ENCODE results near the gene EEF1AKMT2. TPM values are rescaled to one million over a fixed set of nuclear protein-coding genes. Genes with fewer than 3 reads are reported as not detected.

Gene EEF1AKMT2
- polyA plus RNA-seq, 1 donor = 21.1 TPM

DNA sequence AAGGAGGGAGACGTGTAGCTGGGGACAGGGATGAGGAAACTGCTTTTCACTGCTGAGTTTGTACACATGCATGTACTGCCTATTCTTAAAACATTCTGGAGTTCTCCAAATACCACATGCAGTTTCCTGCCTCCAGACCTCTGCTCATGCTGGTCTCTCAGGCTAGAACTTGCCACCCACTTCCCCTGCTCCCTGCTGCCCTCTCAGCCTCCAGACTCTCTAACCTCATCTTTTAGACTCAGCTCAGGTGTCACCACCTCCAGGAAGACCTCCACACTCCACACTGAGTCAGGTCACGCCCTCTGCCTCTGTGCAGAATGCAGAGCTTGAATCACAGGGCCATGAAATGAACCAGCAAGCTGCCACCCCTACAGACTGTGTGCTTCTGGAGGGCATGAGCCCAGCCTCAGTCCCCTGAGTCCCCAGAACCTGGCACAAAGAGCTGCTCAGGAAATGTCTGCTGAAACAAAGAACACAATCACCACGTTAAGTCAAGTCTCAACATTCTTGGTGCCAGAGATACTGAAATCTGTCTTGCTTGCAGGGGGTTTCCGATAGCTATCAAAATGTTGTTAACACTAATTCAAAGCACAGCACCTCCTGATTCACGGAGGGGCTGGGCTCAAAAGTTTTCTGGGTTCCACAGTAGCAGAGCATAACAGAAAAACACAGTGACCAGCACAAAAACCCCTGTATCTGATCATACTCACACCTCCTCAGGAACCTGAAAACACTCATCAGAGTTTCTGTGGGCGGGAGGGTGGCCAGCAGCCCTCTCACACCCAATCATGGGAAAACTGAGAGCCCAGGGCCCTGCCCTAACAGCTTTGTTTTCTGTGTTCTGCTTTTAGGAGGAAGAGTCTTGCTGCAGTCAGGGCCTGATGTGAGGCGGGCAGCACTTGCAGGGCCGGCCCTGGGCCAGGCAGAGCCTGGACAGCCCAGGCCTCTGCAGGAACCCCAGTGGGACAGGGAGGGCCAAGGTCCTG is 68.6 kb downstream of the EEF1AKMT2 start:
- no CpG with 5 or more reads among the region's 8 CpGs for WGBS (ENCODE audit: insufficient coverage, low lambda C conversion rate)
- peaks cover 19% of the 10 kb centered on the region for H3K36me3 ChIP-seq (ENCODE audit: control insufficient read depth, insufficient read depth, low read length)
- no peak overlapping the region for H3K4me3 ChIP-seq (ENCODE audit: low read length)
- H3K9me3 ChIP-seq (ENCODE audit: control insufficient read depth, low read depth, low read length) = no peaks in the 10 kb centered on the region
- H3K27ac ChIP-seq (ENCODE audit: low read length) = peak overlapping the region; percentile 96
- DNase-seq = no peak
- peaks cover 80% of the 10 kb centered on the region for H3K4me1 ChIP-seq (ENCODE audit: control insufficient read depth, insufficient read depth, low read length)
- H3K27me3 ChIP-seq (ENCODE audit: control insufficient read depth, insufficient read depth, low read length) = no peaks in the 10 kb centered on the region

DNA sequence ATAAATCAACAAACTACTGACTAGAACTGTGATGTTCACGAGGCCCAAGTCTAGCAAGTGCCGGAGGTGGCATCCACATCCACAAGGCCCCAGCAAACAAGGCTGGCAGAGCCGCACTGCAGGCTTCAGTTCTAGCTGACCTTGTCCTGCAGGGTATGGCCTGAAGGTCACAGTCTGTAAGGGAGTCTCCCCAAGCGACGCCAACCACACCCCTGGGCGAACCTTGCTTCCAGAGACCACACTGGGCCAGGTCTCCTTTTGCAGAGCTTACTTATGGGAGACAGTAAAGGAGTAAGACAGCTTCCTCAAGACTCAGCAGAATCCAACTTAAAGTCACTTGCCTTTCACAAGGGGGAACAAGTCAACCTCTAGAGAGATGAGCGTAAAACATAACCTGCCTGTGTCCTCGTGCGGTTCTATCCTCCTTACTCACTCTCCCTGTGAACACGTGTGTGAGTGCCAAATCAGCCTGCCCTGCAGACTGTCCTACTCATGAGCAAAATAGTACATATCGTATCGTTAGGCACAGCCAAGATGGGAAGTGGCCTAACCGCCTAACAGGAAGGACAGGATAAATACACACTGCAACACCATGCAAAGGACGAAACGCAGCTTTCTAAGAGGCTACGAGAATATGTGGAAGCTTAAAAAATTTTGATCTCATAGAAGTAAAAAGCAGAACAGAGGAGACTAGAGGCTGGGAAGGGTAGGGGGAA is 70.2 kb downstream of the EEF1AKMT2 start:
- WGBS (ENCODE audit: insufficient coverage, low lambda C conversion rate) = 88% methylated on average over 2 of the region's 16 CpGs
- DNase-seq = no peak
- H3K9me3 ChIP-seq (ENCODE audit: control insufficient read depth, low read depth, low read length) = no peaks in the 10 kb centered on the region
- H3K27ac ChIP-seq (ENCODE audit: low read length) = peak overlapping the region; percentile 96
- H3K4me3 ChIP-seq (ENCODE audit: low read length) = no peak overlapping the region
- peaks cover 17% of the 10 kb centered on the region for H3K36me3 ChIP-seq (ENCODE audit: control insufficient read depth, insufficient read depth, low read length)
- H3K27me3 ChIP-seq (ENCODE audit: control insufficient read depth, insufficient read depth, low read length) = no peaks in the 10 kb centered on the region
- peaks cover 77% of the 10 kb centered on the region for H3K4me1 ChIP-seq (ENCODE audit: control insufficient read depth, insufficient read depth, low read length)

DNA sequence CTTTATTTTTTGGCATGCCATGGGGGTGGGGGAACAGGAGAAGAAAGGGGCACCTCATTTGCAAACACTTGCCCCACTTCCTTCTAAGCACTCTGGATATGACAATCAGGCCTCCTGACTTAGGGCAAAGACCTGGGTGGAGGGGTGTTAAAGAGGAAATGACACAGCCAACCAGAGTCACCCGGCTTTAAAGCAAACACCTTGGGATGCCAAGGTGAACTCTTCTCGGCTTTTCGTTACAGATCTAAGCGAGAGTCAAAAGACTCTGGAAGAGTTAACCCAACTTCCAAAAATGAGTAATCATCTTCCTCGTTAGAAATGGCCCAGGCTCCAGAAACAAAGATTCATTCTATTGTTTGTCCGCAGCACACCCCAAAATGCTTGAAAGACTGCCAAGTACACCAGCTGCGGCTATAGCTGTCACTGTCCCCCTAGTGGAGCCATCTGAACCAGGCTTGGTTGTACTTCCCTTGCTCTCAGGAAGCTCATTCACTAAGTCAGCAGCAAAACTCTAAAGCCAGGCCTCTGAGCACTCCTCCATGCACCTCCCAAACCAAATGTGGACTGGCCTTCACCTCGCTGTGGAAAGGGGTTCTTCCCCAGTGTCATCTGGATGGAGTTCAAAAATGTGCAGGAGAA is 72.4 kb downstream of the EEF1AKMT2 start:
- no peaks in the 10 kb centered on the region for H3K27me3 ChIP-seq (ENCODE audit: control insufficient read depth, insufficient read depth, low read length)
- H3K27ac ChIP-seq (ENCODE audit: low read length) = peak overlapping the region; percentile 57
- no CpG with 5 or more reads among the region's 8 CpGs for WGBS (ENCODE audit: insufficient coverage, low lambda C conversion rate)
- H3K4me3 ChIP-seq (ENCODE audit: low read length) = no peak overlapping the region
- H3K4me1 ChIP-seq (ENCODE audit: control insufficient read depth, insufficient read depth, low read length) = peaks cover 67% of the 10 kb centered on the region
- H3K9me3 ChIP-seq (ENCODE audit: control insufficient read depth, low read depth, low read length) = no peaks in the 10 kb centered on the region
- peaks cover 5% of the 10 kb centered on the region for H3K36me3 ChIP-seq (ENCODE audit: control insufficient read depth, insufficient read depth, low read length)
- peak in 1 of 2 donors; percentile 71 for DNase-seq

DNA sequence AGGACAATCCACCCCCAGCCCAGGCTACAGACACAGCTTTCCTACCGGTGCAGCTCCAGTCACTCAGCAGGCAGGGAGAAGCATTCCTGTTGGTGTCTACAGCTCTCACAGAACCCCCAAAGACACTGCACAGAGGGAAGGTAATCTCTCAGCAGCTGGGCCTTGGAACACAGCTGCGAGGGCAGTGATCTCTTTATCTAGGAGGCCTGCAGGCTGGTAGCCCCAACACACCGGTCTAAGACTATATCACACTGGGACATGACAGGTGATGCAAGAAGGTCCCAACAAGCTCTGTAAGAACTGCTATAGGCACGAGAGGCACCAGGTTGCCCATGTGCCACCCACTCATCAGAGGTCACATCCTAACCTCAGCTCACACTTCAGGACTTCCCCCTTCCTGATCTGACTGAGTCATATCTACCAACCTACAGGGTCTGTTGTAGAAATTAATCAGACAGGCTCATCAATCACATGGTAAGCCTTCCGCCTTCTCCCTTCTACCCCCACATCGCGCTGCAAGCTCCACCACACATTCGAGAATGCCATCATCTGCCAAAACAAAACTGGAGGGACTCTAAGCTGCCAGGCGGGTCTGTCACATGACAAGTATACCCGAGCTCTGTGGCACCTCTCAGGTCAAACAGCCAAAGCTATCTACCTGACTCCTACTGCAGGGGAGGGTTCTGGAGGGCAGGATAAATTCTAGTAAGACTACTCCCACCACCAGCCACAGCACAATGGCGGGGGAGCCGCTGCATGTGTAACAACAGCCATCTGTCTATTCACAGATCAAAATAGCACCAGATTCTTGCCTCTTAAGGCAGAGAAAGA is 73.6 kb downstream of the EEF1AKMT2 start:
- Histone ChIP-seq H3K27me3 (ENCODE audit: control insufficient read depth, insufficient read depth, low read length) (no peaks in the 10 kb centered on the region), H3K4me3 (ENCODE audit: low read length) (no peak overlapping the region), H3K9me3 (ENCODE audit: control insufficient read depth, low read depth, low read length) (no peaks in the 10 kb centered on the region), H3K27ac (ENCODE audit: low read length) (peak overlapping the region; percentile 54), H3K36me3 (ENCODE audit: control insufficient read depth, insufficient read depth, low read length) (peaks cover 7% of the 10 kb centered on the region), H3K4me1 (ENCODE audit: control insufficient read depth, insufficient read depth, low read length) (peaks cover 63% of the 10 kb centered on the region)
- DNase-seq = peak in 1 of 2 donors; percentile 47
- no CpG with 5 or more reads among the region's 12 CpGs for WGBS (ENCODE audit: insufficient coverage, low lambda C conversion rate)

DNA sequence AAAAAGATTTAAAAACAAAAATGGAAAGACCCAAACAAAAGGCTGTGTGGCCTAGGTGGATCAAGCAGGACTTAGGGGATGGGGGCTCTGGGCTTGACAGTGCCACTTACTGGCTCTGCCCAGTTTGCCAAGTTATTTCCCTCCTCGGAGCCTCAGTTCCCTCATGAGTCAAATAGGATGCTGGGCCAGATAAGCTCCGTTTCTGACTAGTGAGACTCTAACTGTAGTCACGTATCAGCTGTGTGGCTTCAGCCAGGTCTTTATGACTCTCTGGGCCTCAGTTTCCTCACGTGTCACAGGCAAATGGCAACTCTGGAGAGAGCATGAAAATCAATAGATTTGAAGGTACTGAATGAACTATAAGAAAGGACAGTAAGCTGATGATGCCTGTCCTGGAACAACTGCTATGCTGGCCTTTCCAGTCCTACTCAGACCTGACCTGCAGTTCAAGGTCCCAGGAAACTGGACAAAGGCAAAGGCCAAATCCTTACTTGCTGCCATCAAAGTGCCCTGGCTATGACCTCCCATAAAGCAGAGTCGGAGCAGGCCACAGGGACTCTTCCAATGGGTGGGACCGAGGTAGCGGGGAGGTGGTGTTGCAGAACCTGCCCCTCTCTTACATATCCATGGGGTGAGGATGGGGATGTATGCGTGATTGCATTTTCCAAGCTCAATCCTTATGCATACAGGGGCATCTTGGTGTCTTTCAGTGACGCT is 74.5 kb downstream of the EEF1AKMT2 start:
- no peak for DNase-seq
- Histone ChIP-seq H3K9me3 (ENCODE audit: control insufficient read depth, low read depth, low read length) (no peaks in the 10 kb centered on the region), H3K27me3 (ENCODE audit: control insufficient read depth, insufficient read depth, low read length) (no peaks in the 10 kb centered on the region), H3K27ac (ENCODE audit: low read length) (no peak overlapping the region), H3K4me1 (ENCODE audit: control insufficient read depth, insufficient read depth, low read length) (peaks cover 61% of the 10 kb centered on the region), H3K4me3 (ENCODE audit: low read length) (no peak overlapping the region), H3K36me3 (ENCODE audit: control insufficient read depth, insufficient read depth, low read length) (peaks cover 6% of the 10 kb centered on the region)
- no CpG with 5 or more reads among the region's 9 CpGs for WGBS (ENCODE audit: insufficient coverage, low lambda C conversion rate)

DNA sequence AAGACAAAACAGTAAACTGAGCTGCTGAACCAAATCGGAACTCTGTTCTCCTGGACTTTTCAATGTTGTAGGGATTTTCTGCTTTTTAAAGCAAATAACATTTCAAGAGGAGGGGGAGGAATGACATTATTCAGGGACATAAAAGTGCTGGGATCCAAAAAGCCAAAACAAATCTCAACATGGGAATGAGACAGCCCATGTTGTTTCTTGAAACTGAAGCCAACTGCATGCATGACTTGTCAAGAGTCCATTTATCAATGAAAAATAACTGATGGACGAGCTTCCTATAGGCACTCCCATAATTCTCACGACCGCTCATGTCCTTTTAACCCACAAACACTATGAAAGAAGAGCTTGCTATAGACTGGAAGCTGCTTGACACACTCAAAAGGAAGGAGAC is 75.3 kb downstream of the EEF1AKMT2 start:
- DNase-seq = no peak
- no peaks in the 10 kb centered on the region for H3K9me3 ChIP-seq (ENCODE audit: control insufficient read depth, low read depth, low read length)
- no peak overlapping the region for H3K27ac ChIP-seq (ENCODE audit: low read length)
- peaks cover 58% of the 10 kb centered on the region for H3K4me1 ChIP-seq (ENCODE audit: control insufficient read depth, insufficient read depth, low read length)
- no peak overlapping the region for H3K4me3 ChIP-seq (ENCODE audit: low read length)
- 83% methylated on average over 1 of the region's 4 CpGs for WGBS (ENCODE audit: insufficient coverage, low lambda C conversion rate)
- H3K27me3 ChIP-seq (ENCODE audit: control insufficient read depth, insufficient read depth, low read length) = no peaks in the 10 kb centered on the region
- H3K36me3 ChIP-seq (ENCODE audit: control insufficient read depth, insufficient read depth, low read length) = peaks cover 6% of the 10 kb centered on the region

DNA sequence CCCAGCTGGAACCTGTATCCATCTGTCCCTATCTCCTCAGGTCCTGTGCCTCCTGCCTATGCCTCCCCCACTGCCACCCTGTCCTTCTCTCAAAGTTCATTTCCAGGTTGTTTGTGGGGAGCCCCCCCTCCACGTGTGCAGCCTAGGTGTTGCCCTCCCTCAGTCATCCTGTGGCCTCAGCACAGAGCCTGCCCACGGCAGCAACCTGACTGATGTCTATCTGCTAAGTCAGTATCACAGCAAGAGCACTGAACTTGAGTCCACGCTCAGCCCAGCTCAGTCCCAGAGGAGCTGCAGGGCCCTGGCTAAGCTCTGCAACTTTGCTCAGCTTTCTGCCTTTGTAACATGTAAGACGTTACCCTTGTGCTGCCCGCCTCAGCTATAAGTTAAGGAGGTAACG is 76.2 kb downstream of the EEF1AKMT2 start:
- DNase-seq = peak in 1 of 2 donors; percentile 52
- no CpG with 5 or more reads among the region's 6 CpGs for WGBS (ENCODE audit: insufficient coverage, low lambda C conversion rate)
- Histone ChIP-seq H3K36me3 (ENCODE audit: control insufficient read depth, insufficient read depth, low read length) (peaks cover 6% of the 10 kb centered on the region), H3K27ac (ENCODE audit: low read length) (no peak overlapping the region), H3K4me1 (ENCODE audit: control insufficient read depth, insufficient read depth, low read length) (peaks cover 52% of the 10 kb centered on the region), H3K9me3 (ENCODE audit: control insufficient read depth, low read depth, low read length) (no peaks in the 10 kb centered on the region), H3K27me3 (ENCODE audit: control insufficient read depth, insufficient read depth, low read length) (no peaks in the 10 kb centered on the region), H3K4me3 (ENCODE audit: low read length) (no peak overlapping the region)

DNA sequence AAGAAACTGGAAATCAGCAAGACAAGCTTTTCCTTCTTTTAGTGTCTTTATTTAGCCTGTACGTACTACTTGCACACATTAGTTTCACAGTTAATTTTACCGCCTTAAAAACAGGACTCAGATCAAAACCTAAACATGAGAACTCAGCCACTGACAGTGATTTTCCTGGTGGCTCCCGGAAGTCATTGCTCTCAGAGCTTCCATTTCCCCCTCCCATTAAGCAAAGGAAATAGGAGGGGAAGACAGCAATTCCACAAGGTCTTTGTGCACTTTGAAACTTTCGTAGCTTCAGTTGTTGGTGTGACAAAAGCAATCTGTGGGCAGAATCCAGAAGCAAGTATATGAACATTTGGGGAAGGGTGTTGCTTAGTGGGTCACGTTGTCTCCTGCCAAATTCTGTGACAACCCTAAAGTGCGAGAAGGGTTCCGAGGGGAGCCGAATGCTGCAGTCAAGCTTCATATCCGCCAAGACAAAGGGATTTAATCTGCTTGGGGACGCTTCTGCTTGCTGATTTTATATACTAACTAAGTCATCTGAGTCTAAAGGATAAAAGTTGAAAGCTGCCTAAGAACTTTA is 77.9 kb downstream of the EEF1AKMT2 start:
- Histone ChIP-seq H3K27me3 (ENCODE audit: control insufficient read depth, insufficient read depth, low read length) (no peaks in the 10 kb centered on the region), H3K27ac (ENCODE audit: low read length) (peak overlapping the region; percentile 26), H3K36me3 (ENCODE audit: control insufficient read depth, insufficient read depth, low read length) (peaks cover 6% of the 10 kb centered on the region), H3K4me3 (ENCODE audit: low read length) (no peak overlapping the region), H3K9me3 (ENCODE audit: control insufficient read depth, low read depth, low read length) (no peaks in the 10 kb centered on the region), H3K4me1 (ENCODE audit: control insufficient read depth, insufficient read depth, low read length) (peaks cover 56% of the 10 kb centered on the region)
- no peak for DNase-seq
- WGBS (ENCODE audit: insufficient coverage, low lambda C conversion rate) = no CpG with 5 or more reads among the region's 10 CpGs

DNA sequence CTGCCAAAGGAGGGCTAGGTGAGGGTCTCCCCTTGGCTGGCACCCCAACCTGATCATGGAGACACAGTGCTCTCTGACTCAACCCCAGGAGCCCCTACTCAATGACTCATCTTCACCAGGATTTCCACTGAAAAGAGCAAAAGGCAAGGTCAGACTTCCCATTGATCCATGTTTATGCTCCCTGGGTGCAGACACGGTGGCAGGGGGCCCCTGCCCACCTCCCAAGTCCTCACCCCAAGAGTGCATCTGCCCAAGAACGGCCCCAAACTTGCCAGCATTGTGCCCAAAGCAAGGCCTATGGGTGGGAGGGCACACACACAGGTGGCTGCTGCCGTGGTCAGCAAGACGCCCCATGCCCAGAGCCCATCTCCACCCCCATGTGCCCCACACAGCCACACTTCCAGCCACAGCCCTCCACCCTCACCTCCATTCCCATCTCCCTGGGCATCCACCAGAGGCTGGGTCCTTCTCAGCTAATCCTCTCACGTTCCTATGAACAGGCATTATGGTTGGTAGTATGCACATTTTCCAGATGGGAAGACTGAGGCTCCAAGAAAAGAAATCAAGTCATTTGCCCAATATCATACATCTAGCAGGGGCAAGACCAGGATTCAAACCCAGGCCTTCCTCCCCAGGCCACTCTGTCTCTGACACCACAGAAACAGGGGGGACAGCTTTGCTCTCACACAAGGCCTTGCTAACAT is 78.8 kb downstream of the EEF1AKMT2 start:
- H3K27me3 ChIP-seq (ENCODE audit: control insufficient read depth, insufficient read depth, low read length) = no peaks in the 10 kb centered on the region
- H3K36me3 ChIP-seq (ENCODE audit: control insufficient read depth, insufficient read depth, low read length) = peaks cover 6% of the 10 kb centered on the region
- DNase-seq = no peak
- peaks cover 55% of the 10 kb centered on the region for H3K4me1 ChIP-seq (ENCODE audit: control insufficient read depth, insufficient read depth, low read length)
- H3K4me3 ChIP-seq (ENCODE audit: low read length) = no peak overlapping the region
- no peak overlapping the region for H3K27ac ChIP-seq (ENCODE audit: low read length)
- WGBS (ENCODE audit: insufficient coverage, low lambda C conversion rate) = no CpG with 5 or more reads among the region's 5 CpGs
- H3K9me3 ChIP-seq (ENCODE audit: control insufficient read depth, low read depth, low read length) = no peaks in the 10 kb centered on the region
